ENCODE data around the gene RNASE4. TPM values are rescaled to one million over a fixed set of nuclear protein-coding genes. Genes with fewer than 3 reads are reported as not detected.

The RNASE4 gene
- polyA plus RNA-seq, 1 of the 3 experiments (the other 2 are of a cell fraction): 11.6 TPM

- H3F3A ChIP-seq (replicated peaks; ENCODE audit: insufficient read depth): no peaks in the 10 kb centered on the region
- 18% methylated on average over 4 of the region's 4 CpGs for WGBS (ENCODE audit: low lambda C conversion rate)
- H3K27me3 ChIP-seq (ENCODE audit: insufficient read depth): peaks cover 34% of the 10 kb centered on the region
- no peak overlapping the region for H3K4me2 ChIP-seq
- H3K4me3 ChIP-seq (ENCODE audit: low read depth in 2 of 2, low read length in 1 of 2): no peak overlapping the region
- no peaks in the 10 kb centered on the region for H3K36me3 ChIP-seq (replicated peaks in 1 of 2; ENCODE audit: control insufficient read depth in 1 of 2, insufficient read depth in 2 of 2, low read length in 1 of 2)
- no peak overlapping the region for H3K9ac ChIP-seq
- no peak overlapping the region for H2AFZ ChIP-seq (ENCODE audit: low read depth)
- no peaks in the 10 kb centered on the region for H3K4me1 ChIP-seq (ENCODE audit: control insufficient read depth in 1 of 2, insufficient read depth in 2 of 2, low read depth in 1 of 2, low read length in 1 of 2)
- ChIA-PET CTCF (interaction anchor here (1.8 to 2.2 kb wide), 2 partner anchors 9 to 264 kb away, joined by 5 to 9 read pairs; no protein-coding TSS in a partner anchor), POLR2A (no interaction called here)
- DNase-seq: no peak
- H4K20me1 ChIP-seq (ENCODE audit: insufficient read depth): no peaks in the 10 kb centered on the region
- H3K9me3 ChIP-seq: no peaks in the 10 kb centered on the region
- no peak overlapping the region for H3K27ac ChIP-seq (ENCODE audit: low read depth in 2 of 2, low read length in 1 of 2)
- H3K79me2 ChIP-seq (ENCODE audit: insufficient read depth): no peaks in the 10 kb centered on the region
- H3K9me2 ChIP-seq: no peaks in the 10 kb centered on the region
- TF ChIP-seq GABPA (IDR thresholded peaks at IDR 0.05; ENCODE audit: low read depth): no peak
- no peak for TF ChIP-seq FOSL2 (IDR thresholded peaks at IDR 0.05; ENCODE audit: borderline replicate concordance, low read depth)
- no peak for TF ChIP-seq ZBTB33 (IDR thresholded peaks at IDR 0.05; ENCODE audit: borderline replicate concordance, low read depth)
- TF ChIP-seq IRF3 (IDR thresholded peaks at IDR 0.05; ENCODE audit: low read depth, low read length): no peak
- TF ChIP-seq PBX3 (IDR thresholded peaks at IDR 0.05): no peak
- no peak for TF ChIP-seq GATA2 (CRISPR knock-in tag; IDR thresholded peaks at IDR 0.05)
- no peak for TF ChIP-seq ELF1 (IDR thresholded peaks at IDR 0.05)
- no peak for TF ChIP-seq NRF1 (IDR thresholded peaks at IDR 0.05; ENCODE audit: low read depth, low read length)
- no peak for TF ChIP-seq CHD2 (IDR thresholded peaks at IDR 0.05; ENCODE audit: low read length, partially characterized antibody)
- TF ChIP-seq EZH2phosphoT487 (IDR thresholded peaks at IDR 0.05; ENCODE audit: borderline replicate concordance, low read depth): no peak
- TF ChIP-seq MEF2A (IDR thresholded peaks at IDR 0.05; ENCODE audit: borderline replicate concordance, low read depth): no peak
- TF ChIP-seq RXRA (IDR thresholded peaks at IDR 0.05; ENCODE audit: borderline replicate concordance, low read depth): no peak
- TF ChIP-seq REST (IDR thresholded peaks at IDR 0.05; ENCODE audit: low read depth, low read length): no peak
- no peak for TF ChIP-seq POLR2AphosphoS5 (IDR thresholded peaks at IDR 0.05; ENCODE audit: low read depth, low read length)
- no peak for TF ChIP-seq YY1 (IDR thresholded peaks at IDR 0.05; ENCODE audit: low read depth)
These were observed 22.4 kb downstream of the RNASE4 start for GRCh38 chr14:20706657-20707355.
